HG03108 (cell line): ENCODE results near the gene KLK14.

Experiments used
- ATAC-seq: cut with Tn5 transposase; IDR thresholded peaks from one replicate; pipeline ENCODE4 v1.9.1; 2021; ENCODE audit warnings: moderate library complexity; ENCODE audit not compliant: unreplicated experiment

Gene KLK14

DNA sequence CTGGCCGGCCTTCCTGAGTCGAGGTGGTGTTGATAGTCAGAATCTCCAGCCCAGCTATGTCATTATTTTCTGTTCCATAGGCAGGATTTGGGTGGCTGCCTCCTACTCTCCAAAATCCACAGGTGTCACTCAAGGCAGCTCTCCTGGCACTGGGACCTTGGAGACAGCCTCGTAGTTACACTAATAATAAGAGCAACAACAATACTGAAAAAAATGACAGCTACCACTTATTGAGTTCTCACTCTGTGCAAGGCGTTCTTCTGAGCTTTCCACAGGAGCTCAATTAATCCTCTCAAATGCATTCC, 35.7 kb downstream of the KLK14 start:
- no peak for ATAC-seq

GRCh38 chr19:51044327-51044726, 38.4 kb downstream of the KLK14 start:
- ATAC-seq = no peak

- no peak for ATAC-seq
Observed at GRCh38 chr19:51043497-51043896, 39.2 kb downstream of the KLK14 start.

- ATAC-seq = no peak
Observed at GRCh38 chr19:51040151-51040550, 42.5 kb downstream of the KLK14 start.

GRCh38 chr19:51036519-51036918, 46.2 kb downstream of the KLK14 start:
- ATAC-seq = no peak

GRCh38 chr19:51034704-51035103, 48.0 kb downstream of the KLK14 start, which contains the start of gene KLK12:
Gene KLK12, minus strand, starts transcription at chr19:51035002. Its CDS starts 381 bp downstream, at chr19:51034621.
- ATAC-seq = no peak

DNA sequence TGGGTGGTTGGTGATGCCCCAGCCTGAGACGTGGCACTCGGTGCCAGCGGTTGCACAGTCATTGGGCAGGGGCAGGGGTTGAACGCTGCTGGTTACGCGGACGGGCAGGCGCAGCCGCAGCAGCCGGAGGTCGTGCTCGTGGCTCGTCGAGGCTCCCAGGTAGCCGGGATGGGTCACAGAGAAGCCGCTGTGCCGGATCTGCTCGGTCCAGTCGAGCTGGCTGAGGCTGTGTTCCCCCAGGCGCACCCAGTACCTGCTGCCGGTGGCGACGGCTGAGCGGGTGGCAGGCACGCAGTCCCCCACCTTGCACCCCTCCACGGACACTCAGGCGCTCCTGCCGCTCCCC, 50.8 kb downstream of the KLK14 start:
- ATAC-seq = no peak

DNA sequence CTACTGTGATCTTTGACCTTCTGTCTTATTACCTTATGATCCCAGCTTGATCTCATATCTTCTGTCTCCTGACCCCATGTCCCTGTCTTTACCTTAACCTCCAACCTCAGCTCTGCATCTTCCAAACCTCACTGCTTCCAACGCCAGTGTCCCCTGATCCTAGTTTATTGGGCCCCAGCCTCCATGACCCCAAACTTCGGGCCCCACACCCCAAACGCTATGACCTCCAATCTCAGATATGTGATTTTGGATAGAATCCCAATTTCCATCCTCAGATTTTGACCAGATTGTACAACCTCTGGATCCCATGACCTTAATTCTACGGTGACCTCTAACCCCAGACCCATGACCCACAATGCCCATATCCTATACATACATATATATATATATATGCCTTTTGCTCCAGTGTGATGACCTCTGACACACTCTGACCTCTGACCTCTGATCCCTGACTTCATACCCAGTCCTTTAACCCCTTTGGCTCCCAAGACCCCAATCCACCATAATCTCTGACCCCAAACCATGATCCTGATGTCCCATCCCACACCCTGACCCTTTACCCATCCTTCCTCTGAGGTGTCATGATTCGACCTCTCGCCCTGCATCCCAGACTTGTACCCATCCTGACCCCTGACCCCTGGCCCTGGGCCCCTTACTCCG, 51.3 kb downstream of the KLK14 start:
- no peak for ATAC-seq

DNA sequence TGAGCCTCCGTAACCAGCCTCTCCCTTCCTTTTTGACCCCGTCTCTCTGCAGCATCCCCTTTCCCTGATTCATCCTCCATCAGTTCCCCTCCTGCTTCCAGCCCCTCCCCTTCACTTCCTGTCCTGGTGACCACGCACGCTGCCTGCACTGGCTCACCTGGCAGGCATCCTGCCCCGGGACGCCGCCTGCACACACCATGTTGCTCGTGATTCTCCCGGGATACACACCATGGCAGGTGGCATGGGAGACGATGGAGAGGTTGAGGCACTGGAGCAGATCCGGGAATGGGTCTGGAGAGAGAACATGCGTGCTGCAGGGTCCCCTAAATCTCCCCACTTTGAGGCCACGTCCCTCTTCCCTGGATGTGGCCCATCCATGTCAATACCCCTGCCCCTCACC, 52.1 kb downstream of the KLK14 start:
- no peak for ATAC-seq

DNA sequence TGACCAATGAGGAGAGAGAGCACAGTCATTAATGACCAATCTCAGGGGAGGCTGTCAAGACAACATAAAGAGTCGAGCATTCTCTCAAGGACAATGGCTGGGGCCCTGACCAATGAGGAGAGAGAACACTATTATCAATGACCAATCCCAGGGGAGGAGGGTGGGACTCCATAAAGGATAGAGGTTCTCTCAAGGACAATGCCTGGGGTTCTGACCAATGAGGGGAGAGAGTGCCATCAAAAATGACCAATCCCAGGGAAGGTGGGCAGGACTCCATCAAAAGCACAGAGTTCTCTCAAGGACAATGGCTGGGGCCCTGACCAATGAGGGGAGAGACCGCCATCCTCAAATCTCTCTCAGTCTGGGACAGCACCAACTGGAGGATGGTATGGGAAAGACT, 53.0 kb downstream of the KLK14 start:
- no peak for ATAC-seq
